NCI-H146 (cell line): ENCODE measurements around the gene RASGRP1.

Source experiments
- DNase-seq: peaks from one replicate; lab custom pipeline; 2025; lab: John Stamatoyannopoulos, UW

RASGRP1 gene

DNA sequence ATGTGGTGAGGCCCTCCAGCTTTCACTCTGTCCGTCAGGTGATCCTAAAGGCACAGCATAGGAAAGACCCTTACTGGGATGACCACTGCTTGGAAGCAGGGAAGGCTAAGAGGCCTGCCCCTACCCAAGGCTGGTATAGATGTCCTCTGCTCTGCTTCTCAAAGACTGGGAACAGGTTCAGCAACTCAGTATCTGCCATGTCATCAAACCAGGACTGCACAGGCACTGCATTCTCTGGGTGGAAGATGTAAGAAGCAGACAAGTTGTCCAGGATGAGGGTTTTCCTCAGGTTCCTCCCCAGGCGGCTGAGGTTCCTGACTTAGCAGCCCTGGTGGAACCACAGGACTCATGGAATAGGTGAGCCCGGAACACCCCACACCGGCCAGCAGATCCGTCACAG, 106.0 kb downstream of the RASGRP1 start:
- DNase-seq, result no peak

DNA sequence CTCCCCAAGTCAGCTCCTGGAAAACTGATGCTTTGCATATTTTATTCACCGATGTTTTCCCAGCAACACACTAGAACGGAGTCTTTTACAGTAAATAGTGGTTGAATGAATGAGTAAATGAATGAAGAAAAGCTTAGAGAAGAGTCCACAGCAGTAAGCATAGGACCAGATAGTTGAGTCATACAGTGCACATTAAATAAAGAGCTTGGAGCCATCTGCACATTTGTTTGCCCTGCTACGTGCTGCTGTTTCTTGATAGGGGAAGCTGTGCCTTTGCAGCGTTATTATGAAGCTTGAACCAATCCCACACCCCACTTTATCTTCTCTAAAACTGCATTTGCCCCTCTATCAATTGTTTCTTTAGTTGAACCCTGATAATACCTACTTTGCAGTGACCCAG, 109.5 kb downstream of the RASGRP1 start:
- DNase-seq, result no peak

DNA sequence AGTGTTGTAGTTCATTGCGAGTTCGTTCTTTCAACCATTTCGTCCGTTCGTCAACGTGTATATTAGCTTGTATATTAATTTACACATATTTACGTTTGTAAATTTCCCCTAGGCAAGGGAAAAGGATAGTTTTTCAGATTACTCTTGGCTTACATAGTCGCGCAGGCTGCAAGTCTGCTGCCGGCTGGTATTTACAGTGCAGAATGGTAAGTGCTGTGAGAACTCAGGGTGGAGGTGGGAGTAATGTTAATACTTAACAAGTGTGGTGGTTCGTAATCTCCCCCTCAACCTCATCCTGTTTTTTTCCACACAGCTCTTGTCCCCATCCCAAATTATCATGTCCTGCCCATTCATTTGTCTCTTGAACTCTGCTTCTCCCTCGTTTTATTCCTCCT, 109.9 kb downstream of the RASGRP1 start:
- no peak for DNase-seq

DNA sequence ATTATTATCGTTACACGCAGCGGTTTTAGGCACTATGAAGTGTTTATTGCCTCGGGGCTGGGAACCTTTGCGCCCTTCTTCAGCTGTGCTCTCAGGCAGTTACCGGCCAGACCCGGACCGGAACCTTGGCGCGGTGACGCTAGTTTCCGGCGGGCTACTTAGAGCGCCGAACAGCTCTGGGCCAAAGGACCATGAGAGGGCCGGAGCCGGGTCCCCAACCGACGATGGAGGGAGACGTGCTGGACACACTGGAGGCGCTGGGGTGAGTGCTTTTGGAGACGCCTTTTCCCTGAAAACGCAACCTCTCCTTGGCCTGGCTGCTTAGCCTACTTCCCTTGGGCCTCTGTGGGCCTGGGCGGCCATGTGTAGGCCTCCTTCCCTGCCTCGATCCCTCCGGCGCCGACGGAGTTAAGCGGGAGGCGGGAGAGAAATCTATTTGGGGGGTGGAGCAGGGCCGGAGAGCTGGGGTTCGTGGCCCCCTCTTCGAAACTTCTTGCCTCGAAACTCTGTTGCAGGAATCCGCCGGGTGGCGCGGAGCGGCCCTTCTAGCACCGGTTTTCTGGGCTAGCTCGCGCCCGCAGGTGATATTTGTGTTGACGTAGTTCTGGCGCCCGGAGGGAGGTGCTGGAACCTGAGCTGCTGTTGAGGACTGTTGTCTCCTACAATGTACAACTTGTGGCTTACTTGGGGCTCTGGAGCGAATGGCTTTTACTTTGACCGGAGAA, 110.5 kb downstream of the RASGRP1 start, which contains the start of gene FAM98B:
Gene FAM98B (plus strand): TSS at position 157 of the 725 bp plus-strand sequence. CDS start 35 bp downstream, at position 192.
- DNase-seq, result peak; percentile 70

DNA sequence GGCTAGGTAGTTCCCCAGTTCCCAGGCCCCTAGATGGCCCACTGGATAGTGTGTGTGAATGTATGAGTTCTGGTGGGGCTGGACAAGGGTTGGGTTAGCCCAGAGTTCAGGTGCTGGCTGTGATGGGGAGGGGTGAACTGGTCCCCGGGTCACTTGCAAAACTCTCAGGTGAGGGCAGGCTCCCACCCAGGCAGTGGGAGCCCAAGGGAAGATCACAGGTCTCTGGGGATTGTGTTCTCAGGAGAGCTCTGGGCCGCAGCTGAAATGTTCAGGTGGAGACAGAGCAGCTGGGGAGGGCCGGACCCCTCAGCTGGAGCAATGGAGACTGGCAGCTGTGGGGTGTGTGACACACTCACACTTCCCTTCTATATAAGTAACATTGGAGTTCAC, 123.5 kb downstream of the RASGRP1 start:
- no peak for DNase-seq

DNA sequence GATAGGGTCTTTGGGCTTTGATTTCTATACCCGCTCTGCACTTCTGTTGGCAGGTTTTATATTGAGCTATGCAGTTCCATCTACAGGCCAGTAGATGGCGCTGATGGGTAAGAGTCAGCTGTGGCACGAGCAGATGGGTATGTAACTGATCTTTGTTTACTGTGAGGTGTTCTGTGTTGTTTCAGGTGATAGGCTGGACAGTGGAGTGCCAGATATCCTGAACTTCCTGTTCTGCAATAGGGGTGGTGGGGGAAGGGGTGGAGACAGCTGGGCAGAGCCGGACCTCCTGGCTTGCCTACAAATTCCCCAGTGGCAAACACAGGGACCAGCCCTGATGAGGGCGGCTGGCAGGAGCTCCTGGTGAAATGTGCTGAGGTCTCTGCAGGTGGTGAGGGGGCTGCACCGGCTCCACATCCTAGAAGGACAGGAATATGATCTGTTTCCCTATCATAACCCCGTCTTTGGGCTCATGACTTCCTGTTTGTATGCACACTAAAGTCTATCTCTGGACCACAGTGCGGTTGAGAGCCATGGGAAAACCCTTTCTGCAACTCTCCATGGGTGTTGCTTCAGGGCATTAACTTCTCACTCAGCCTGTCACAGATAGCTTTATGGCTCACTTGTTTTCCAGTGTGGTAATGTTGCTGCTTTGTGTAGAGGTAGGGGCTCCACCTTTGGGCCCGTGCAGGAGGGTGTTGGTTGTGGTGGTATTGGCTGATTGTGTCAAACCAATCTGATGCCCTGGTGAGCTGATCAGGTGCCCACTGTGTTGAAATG, 124.1 kb downstream of the RASGRP1 start:
- peak; percentile 84 for DNase-seq
